Endodermal cell (in vitro differentiated cells): ENCODE measurements around the gene DPM3. TPM values are rescaled to one million over a fixed set of nuclear protein-coding genes. Genes with fewer than 3 reads are reported as not detected.

Experiments used
- DNase-seq: peaks from one replicate; pipeline ENCODE4 v3.0.0-alpha.2; 2017
- H3K27ac ChIP-seq: 2 replicates; pipeline ENCODE4 v1.5.1; 2013; ENCODE audit warnings: mild to moderate bottlenecking, low read depth, low read length, moderate library complexity
- H3K27me3 ChIP-seq: 2 replicates; pipeline ENCODE4 v1.6.1; 2013; ENCODE audit warnings: mild to moderate bottlenecking, low read length, moderate library complexity; ENCODE audit not compliant: insufficient read depth, control insufficient read depth, poor library complexity, severe bottlenecking
- H3K36me3 ChIP-seq: 2 replicates; pipeline ENCODE4 v1.7.0; 2013; ENCODE audit warnings: mild to moderate bottlenecking, low read length, moderate library complexity; ENCODE audit not compliant: control insufficient read depth, insufficient read depth
- H3K4me1 ChIP-seq: one replicate; pipeline ENCODE4 v1.7.0; 2013; ENCODE audit warnings: low read length; ENCODE audit not compliant: control insufficient read depth, insufficient read depth
- H3K4me3 ChIP-seq: 2 replicates; pipeline ENCODE4 v1.5.1; 2013; ENCODE audit warnings: mild to moderate bottlenecking, low read length, moderate library complexity
- H3K9ac ChIP-seq: 2 replicates; pipeline ENCODE4 v1.6.1; 2013; ENCODE audit warnings: mild to moderate bottlenecking, low read length, moderate library complexity; ENCODE audit not compliant: poor library complexity, severe bottlenecking; ENCODE audit errors: extremely low read depth
- H3K9me3 ChIP-seq: 2 replicates; pipeline ENCODE4 v1.6.1; 2013; ENCODE audit warnings: mild to moderate bottlenecking, low read length, moderate library complexity; ENCODE audit not compliant: control insufficient read depth
- H3K27ac Mint-ChIP-seq: 2 replicates; pipeline ENCODE4 v1.8.0; 2020; ENCODE audit warnings: mixed read lengths
- H3K27me3 Mint-ChIP-seq: 2 replicates; pipeline ENCODE4 v1.8.0; 2021; ENCODE audit warnings: mild to moderate bottlenecking, mixed read lengths; ENCODE audit not compliant: insufficient read depth
- H3K36me3 Mint-ChIP-seq: 2 replicates; pipeline ENCODE4 v1.8.0; 2020; ENCODE audit warnings: low read depth, mixed read lengths
- H3K4me1 Mint-ChIP-seq: 2 replicates; pipeline ENCODE4 v1.8.0; 2020; ENCODE audit warnings: mixed read lengths
- H3K4me3 Mint-ChIP-seq: 2 replicates; pipeline ENCODE4 v1.8.0; 2020; ENCODE audit warnings: mild to moderate bottlenecking, moderate library complexity, mixed read lengths
- H3K9me3 Mint-ChIP-seq: 2 replicates; pipeline ENCODE4 v1.8.0; 2020; ENCODE audit warnings: mild to moderate bottlenecking, mixed read lengths
- CTCF ChIP-seq: fragments of 200-600 bp; sonication (generic); conservative IDR thresholded peaks from 2 replicates; pipeline ENCODE4 v1.5.0; 2021; ENCODE audit warnings: antibody characterized with exemption, mild to moderate bottlenecking
- WGBS, 2 experiments: methylation state at CpG; one replicate each; pipeline versions ENCODE4 v1.1.5 to v1.1.7; 2013; ENCODE audit warnings: missing lambda C conversion rate in 2 of 2, mixed read lengths in 1 of 2; ENCODE audit not compliant: insufficient coverage in 1 of 2, insufficient read length in 1 of 2; 5-methylcytosine and 5-hydroxymethylcytosine counted together
- total RNA-seq, 2 donors: library from RNA; stranded (reverse); fragmentation: NEBNext Ultra II Directional in 1 of 2; extraction: Animal tissue kit (Norgen Biotek cat#: 25700) in 1 of 2; gene quantifications; 2 replicates in 1 of 2; 3 replicates in 1 of 2; pipeline ENCODE4 v1.2.1, GENCODE V29; 2021

Gene DPM3
- total RNA-seq, 2 donors from 2014 or later: 48.8 to 73.4 TPM

DNA sequence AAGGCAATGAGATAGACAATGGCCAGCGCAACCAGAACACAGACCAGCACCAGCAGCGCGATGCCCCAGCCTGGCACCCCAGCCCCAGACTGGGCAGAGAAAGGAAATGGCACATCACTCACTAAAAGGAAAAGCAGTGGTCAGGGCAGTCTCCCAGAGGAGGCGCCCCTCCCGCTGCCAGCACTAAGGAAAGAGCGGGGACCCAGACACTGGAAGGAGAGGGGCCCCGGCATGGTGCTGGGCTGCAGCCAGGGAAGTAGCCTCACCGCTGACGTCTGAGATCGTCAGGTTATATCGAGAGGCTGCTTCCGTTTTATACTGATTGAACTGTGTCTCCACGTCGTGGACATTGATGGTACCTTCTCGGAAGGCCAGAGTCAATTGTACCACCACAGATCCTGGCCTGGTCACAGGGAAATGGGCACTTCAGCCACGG lies 47.1 kb upstream of the DPM3 start:
- no peaks in the 10 kb centered on the region for H3K36me3 ChIP-seq
- Mint-ChIP-seq H3K4me3 (no peak overlapping the region), H3K4me1 (peaks cover 26% of the 10 kb centered on the region), H3K9me3 (no peaks in the 10 kb centered on the region), H3K36me3 (no peaks in the 10 kb centered on the region), H3K27me3 (peaks cover 15% of the 10 kb centered on the region), H3K27ac (no peak overlapping the region)
- no peak overlapping the region for H3K27ac ChIP-seq
- H3K4me1 ChIP-seq: peaks cover 18% of the 10 kb centered on the region
- no peak for TF ChIP-seq CTCF
- H3K9me3 ChIP-seq: no peaks in the 10 kb centered on the region
- no peaks in the 10 kb centered on the region for H3K27me3 ChIP-seq
- WGBS, 2 experiments: 89 to 91% methylated on average over 16 of the region's 16 CpGs
- peak; percentile 47 for DNase-seq
- H3K9ac ChIP-seq: no peak overlapping the region
- H3K4me3 ChIP-seq: no peak overlapping the region

- DNase-seq: no peak
- Histone ChIP-seq H3K36me3 (no peaks in the 10 kb centered on the region), H3K4me3 (no peak overlapping the region), H3K9me3 (no peaks in the 10 kb centered on the region), H3K27ac (no peak overlapping the region), H3K9ac (no peak overlapping the region), H3K4me1 (peaks cover 18% of the 10 kb centered on the region), H3K27me3 (no peaks in the 10 kb centered on the region)
- Mint-ChIP-seq H3K4me1 (peaks cover 20% of the 10 kb centered on the region), H3K36me3 (no peaks in the 10 kb centered on the region), H3K27me3 (peaks cover 10% of the 10 kb centered on the region), H3K4me3 (peak overlapping the region; percentile 46), H3K9me3 (no peaks in the 10 kb centered on the region), H3K27ac (peak overlapping the region; percentile 89)
- 77 to 86% methylated on average over 8 to 14 of the region's 14 CpGs for WGBS, 2 experiments
- no peak for TF ChIP-seq CTCF
Measured at GRCh38 chr1:155186794-155187455, 46.6 kb upstream of the DPM3 start.

DNA sequence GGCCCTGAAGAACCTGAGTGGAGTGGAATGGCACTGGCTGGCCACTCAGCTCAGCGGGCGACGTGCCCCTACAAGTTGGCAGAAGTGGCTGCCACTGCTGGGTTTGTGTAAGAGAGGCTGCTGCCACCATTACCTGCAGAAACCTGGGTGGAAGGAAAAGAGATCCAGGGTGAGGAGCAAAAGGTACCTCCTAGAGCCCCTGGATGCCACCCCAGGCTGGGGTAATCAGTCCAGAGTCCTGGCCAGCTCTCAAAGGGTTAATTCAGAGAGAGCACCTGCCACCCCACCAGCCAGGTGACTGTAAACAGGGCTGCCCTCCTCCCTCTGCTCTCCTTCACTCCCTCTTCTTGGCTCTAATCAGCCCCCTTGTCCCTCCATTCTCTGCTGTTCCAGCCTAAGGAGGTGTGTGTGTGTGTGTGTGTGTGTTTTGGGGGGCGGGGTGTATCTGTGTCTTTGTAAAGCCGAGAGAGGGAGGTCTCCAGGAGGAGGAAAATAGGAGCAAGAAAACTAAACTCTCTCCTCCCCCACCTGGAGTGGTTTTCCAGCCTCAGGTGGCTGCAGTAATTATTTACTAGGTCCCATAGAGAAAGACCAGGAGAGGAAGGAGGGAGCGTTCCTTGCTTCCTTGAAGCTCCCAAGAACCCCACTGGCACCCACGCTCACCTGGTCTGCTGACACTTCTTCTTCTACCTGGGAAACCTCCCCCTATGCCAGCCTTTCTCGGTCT lies 45.9 kb upstream of the DPM3 start:
- Histone ChIP-seq H3K27me3 (no peaks in the 10 kb centered on the region), H3K4me1 (peaks cover 18% of the 10 kb centered on the region), H3K9ac (no peak overlapping the region), H3K4me3 (no peak overlapping the region), H3K27ac (no peak overlapping the region), H3K36me3 (no peaks in the 10 kb centered on the region), H3K9me3 (no peaks in the 10 kb centered on the region)
- Mint-ChIP-seq H3K36me3 (peaks cover under 1% of the 10 kb centered on the region), H3K27ac (peak overlapping the region; percentile 89), H3K27me3 (peaks cover 10% of the 10 kb centered on the region), H3K4me3 (peak overlapping the region; percentile 46), H3K9me3 (no peaks in the 10 kb centered on the region), H3K4me1 (peaks cover 20% of the 10 kb centered on the region)
- WGBS, 2 experiments: 82% methylated on average over 6 of the region's 8 CpGs; no CpG with 5 or more reads in 1 of the 2 experiments
- peak; percentile 59 for DNase-seq
- no peak for TF ChIP-seq CTCF
